HG03521 (cell line): Measurements from ENCODE around the gene ZNF276.
"Not testable (repeated sequence)": the region's sequence is repeated elsewhere in the genome, so short reads cannot be mapped to it uniquely, and the experiment has no call there.

ENCODE experiments used
- ATAC-seq: cut with Tn5 transposase; IDR thresholded peaks from one replicate; pipeline ENCODE4 v1.9.1; 2021; ENCODE audit warnings: mild to moderate bottlenecking, moderate library complexity; ENCODE audit not compliant: unreplicated experiment

The ZNF276 gene

GRCh38 chr16:89720813-89721545 is at the start of gene ZNF276, which contains the start of gene VPS9D1:
TSS of gene ZNF276 (plus strand) at chr16:89721537. CDS start at chr16:89721641, 104 bp downstream.
TSS of gene VPS9D1 (minus strand) at chr16:89720898. CDS start at chr16:89720861, 37 bp downstream.
- ATAC-seq: peak; percentile 44

GRCh38 chr16:89671565-89671964 is 49.8 kb upstream of the ZNF276 start:
- ATAC-seq: not testable (repeated sequence)

GRCh38 chr16:89672177-89672941 is 49.0 kb upstream of the ZNF276 start:
- no peak for ATAC-seq

- ATAC-seq: no peak
Measured at GRCh38 chr16:89678258-89678657, 43.1 kb upstream of the ZNF276 start.

- ATAC-seq: no peak
Measured at GRCh38 chr16:89685916-89686315, 35.4 kb upstream of the ZNF276 start.

- peak; percentile 78 for ATAC-seq
Measured at GRCh38 chr16:89686520-89687091, 34.7 kb upstream of the ZNF276 start, which contains the start of gene CDK10. TSS of gene CDK10 (plus strand) at chr16:89686689. CDS start at chr16:89686711, 22 bp downstream.

GRCh38 chr16:89687092-89687940 is 34.0 kb upstream of the ZNF276 start:
- ATAC-seq: peak; percentile 39

- no peak for ATAC-seq
Measured at GRCh38 chr16:89688395-89688794, 32.9 kb upstream of the ZNF276 start.

GRCh38 chr16:89689142-89689541 is 32.2 kb upstream of the ZNF276 start:
- no peak for ATAC-seq

GRCh38 chr16:89689621-89690020 is 31.7 kb upstream of the ZNF276 start:
- not testable (repeated sequence) for ATAC-seq

- no peak for ATAC-seq
Measured at GRCh38 chr16:89690392-89690901, 30.9 kb upstream of the ZNF276 start.

- ATAC-seq: no peak
Measured at GRCh38 chr16:89691231-89691985, 29.9 kb upstream of the ZNF276 start.

GRCh38 chr16:89691986-89692569 is 29.3 kb upstream of the ZNF276 start:
- ATAC-seq: no peak

- no peak for ATAC-seq
Measured at GRCh38 chr16:89693289-89693731, 28.0 kb upstream of the ZNF276 start.

- ATAC-seq: no peak
Measured at GRCh38 chr16:89693931-89694783, 27.2 kb upstream of the ZNF276 start.

- not testable (repeated sequence) for ATAC-seq
Measured at GRCh38 chr16:89694784-89695085, 26.6 kb upstream of the ZNF276 start.

GRCh38 chr16:89695086-89695874 is 26.1 kb upstream of the ZNF276 start:
- ATAC-seq: no peak
